ENCODE data around the gene PIK3R1. TPM values are rescaled to one million over a fixed set of nuclear protein-coding genes. Genes with fewer than 3 reads are reported as not detected.

The PIK3R1 gene
- total and polyA plus RNA-seq, 8 donors: 4.2 to 31.5 (median 18.8) TPM

- WGBS, 2 donors: 59 to 65% methylated on average over 34 of the region's 34 CpGs
- DNase-seq (no peak), ATAC-seq (peak in 1 of 4 donors; percentile 19), FAIRE-seq (no peak)
- intact Hi-C loops (cut with DNase I): no loop called here
- H3K4me1 ChIP-seq: no peaks in the 10 kb centered on the region
- no peaks in the 10 kb centered on the region for H3K36me3 ChIP-seq
- no peak overlapping the region for H3K27ac ChIP-seq
- H3K9me3 ChIP-seq: no peaks in the 10 kb centered on the region
- TF ChIP-seq CTCF (IDR thresholded peaks at IDR 0.05): no peak
- H3K4me3 ChIP-seq: no peak overlapping the region
- no peaks in the 10 kb centered on the region for H3K27me3 ChIP-seq
These were observed 28.1 kb upstream of the PIK3R1 start for GRCh38 chr5:68187268-68188055.

- peaks cover 0 to 4% (median 0%) of the 10 kb centered on the region in 3 donors for H3K4me1 ChIP-seq
These were observed 26.4 kb upstream of the PIK3R1 start for GRCh38 chr5:68189171-68189570.

GRCh38 chr5:68189613-68190012, 25.9 kb upstream of the PIK3R1 start:
- no peaks in the 10 kb centered on the region for H3K9me3 ChIP-seq
- H3K27me3 ChIP-seq: no peaks in the 10 kb centered on the region
- no peaks in the 10 kb centered on the region for H3K36me3 ChIP-seq
- no peak overlapping the region for H3K4me3 ChIP-seq
- no peak for ATAC-seq
- DNase-seq: no peak
- H3K4me1 ChIP-seq: peaks cover 0 to 4% (median 0%) of the 10 kb centered on the region in 3 donors
- no peak for TF ChIP-seq CTCF (IDR thresholded peaks at IDR 0.05)
- no peak overlapping the region for H3K27ac ChIP-seq
- WGBS, 2 donors: 86 to 90% methylated on average over 5 of the region's 5 CpGs
- intact Hi-C loops (cut with DNase I): no loop called here
- FAIRE-seq: no peak

More at GRCh38 chr5:68189171-68189570, 26.4 kb upstream of the PIK3R1 start:
- no peak for DNase-seq
- Histone ChIP-seq H3K36me3 (no peaks in the 10 kb centered on the region), H3K9me3 (no peaks in the 10 kb centered on the region), H3K27ac (no peak overlapping the region), H3K27me3 (no peaks in the 10 kb centered on the region), H3K4me3 (no peak overlapping the region)
- FAIRE-seq: no peak
- no peak for ATAC-seq
- intact Hi-C loops (cut with DNase I): no loop called here
- no peak for TF ChIP-seq CTCF (IDR thresholded peaks at IDR 0.05)
- 90 to 97% methylated on average over 7 of the region's 7 CpGs for WGBS, 2 donors

GRCh38 chr5:68190619-68191018, 24.9 kb upstream of the PIK3R1 start:
- no peaks in the 10 kb centered on the region for H3K9me3 ChIP-seq
- no peak for TF ChIP-seq CTCF (IDR thresholded peaks at IDR 0.05)
- no peaks in the 10 kb centered on the region for H3K27me3 ChIP-seq
- no peak overlapping the region for H3K4me3 ChIP-seq
- ATAC-seq (no peak), FAIRE-seq (no peak), DNase-seq (no peak)
- no peaks in the 10 kb centered on the region for H3K36me3 ChIP-seq
- 86 to 91% methylated on average over 4 of the region's 4 CpGs for WGBS, 2 donors
- H3K4me1 ChIP-seq: peaks cover 0 to 4% (median 0%) of the 10 kb centered on the region in 3 donors
- H3K27ac ChIP-seq: no peak overlapping the region
- intact Hi-C loops (cut with DNase I): no loop called here

All from pancreas (tissue), 10 donors.